K562 (cell line): ENCODE results near the gene SEMA3A. TPM values are rescaled to one million over a fixed set of nuclear protein-coding genes. Genes with fewer than 3 reads are reported as not detected.

Experiments used
- ATAC-seq: fragments of 200-7000 bp; cut with Tn5 transposase; 3 replicates; pipeline ENCODE4 v1.9.1; 2020; ENCODE audit warnings: moderate library complexity
- BruUV-seq: library from RNA; stranded (reverse); fragments of 400-500 nt; replicated peaks from 2 replicates; lab custom pipeline; 2021; lab: Mats Ljungman, UMichigan
- CTCF ChIA-PET: fragments of 300-600 bp; formaldehyde crosslinking; extraction: SDS; loops from one replicate; lab custom pipeline; 2021; ENCODE audit warnings: low intra/inter-chr PET ratio; lab: Yijun Ruan, JAX
- POLR2A ChIA-PET: fragments of 300-600, 350-650 bp; sonication (Branson Sonifier 250); formaldehyde crosslinking; extraction: SDS; loops from one replicate; lab custom pipeline; 2021; ENCODE audit warnings: antibody characterized with exemption, inconsistent platforms; lab: Yijun Ruan, JAX
- DNase-seq, 4 experiments: peaks; one replicate each; pipeline versions ENCODE4 v3.0.0 to v3.0.0-alpha.2; 2011 to 2018; ENCODE audit warnings: low spot score in 3 of 4, mixed read lengths in 3 of 4; ENCODE audit errors: extremely low read depth in 1 of 4
- FAIRE-seq: peaks from 2 replicates; lab custom pipeline; 2011; peaks lifted over from hg19 to GRCh38; lab: Jason Lieb, UNC
- H2AFZ ChIP-seq: 2 replicates; pipeline ENCODE4 v1.6.0; 2011; ENCODE audit warnings: low read depth, low read length, control low read depth, inconsistent platforms
- H3K27ac ChIP-seq: fragments of 200-600 bp; 3 replicates; pipeline ENCODE4 v1.8.0; 2011; ENCODE audit warnings: low read depth, mild to moderate bottlenecking, control low read depth, inconsistent platforms, low read length, moderate library complexity, mixed read lengths; ENCODE audit errors: extremely low read depth
- H3K27me3 ChIP-seq, 2 experiments: fragments of 300-600 bp in 1 of 2; 2 replicates in 1 of 2; 3 replicates in 1 of 2; pipeline versions ENCODE4 v1.6.0 to v1.8.0; 2011; ENCODE audit warnings: inconsistent platforms in 2 of 2, low read length in 2 of 2, mild to moderate bottlenecking in 1 of 2, mixed read lengths in 1 of 2, moderate library complexity in 1 of 2; ENCODE audit not compliant: control insufficient read depth in 2 of 2, insufficient read depth in 2 of 2
- H3K36me3 ChIP-seq: fragments of 300-600 bp; 3 replicates; pipeline ENCODE4 v1.8.0; 2011; ENCODE audit warnings: mild to moderate bottlenecking, low read length, inconsistent platforms; ENCODE audit not compliant: control insufficient read depth, insufficient read depth
- H3K4me1 ChIP-seq, 2 experiments: fragments of 200-600 bp in 1 of 2; replicated peaks in 1 of 2; 2 replicates in 1 of 2; 3 replicates in 1 of 2; pipeline versions ENCODE4 v1.5.1 to v1.8.0; 2011; ENCODE audit warnings: inconsistent platforms in 2 of 2, low read length in 2 of 2, mild to moderate bottlenecking in 1 of 2, mixed read lengths in 1 of 2, moderate library complexity in 1 of 2; ENCODE audit not compliant: control insufficient read depth in 2 of 2, insufficient read depth in 2 of 2
- H3K4me2 ChIP-seq: 2 replicates; pipeline ENCODE4 v1.6.1; 2011; ENCODE audit warnings: low read length, control low read depth, inconsistent platforms, mixed read lengths; ENCODE audit not compliant: insufficient read depth
- H3K4me3 ChIP-seq: fragments of 200-600 bp; sonication (generic), shearing (Covaris generic); 2 replicates; pipeline ENCODE4 v1.5.1; 2016; ENCODE audit warnings: control low read depth, inconsistent platforms
- H3K79me2 ChIP-seq: fragments of 200-600 bp; 3 replicates; pipeline ENCODE4 v1.8.0; 2011; ENCODE audit warnings: low read length, inconsistent platforms; ENCODE audit not compliant: control insufficient read depth, insufficient read depth
- H3K9ac ChIP-seq, 2 experiments: 2 replicates each; pipeline versions ENCODE4 v1.6.0 to v1.6.1; 2011; ENCODE audit warnings: low read depth in 2 of 2, low read length in 2 of 2, control low read depth in 1 of 2, inconsistent platforms in 1 of 2, mild to moderate bottlenecking in 1 of 2, mixed read lengths in 1 of 2; ENCODE audit not compliant: insufficient read depth in 1 of 2
- H3K9me1 ChIP-seq: one replicate; pipeline ENCODE4 v1.6.0; 2011; ENCODE audit warnings: inconsistent platforms, mild to moderate bottlenecking, low read length, moderate library complexity; ENCODE audit not compliant: control insufficient read depth, insufficient read depth
- H3K9me3 ChIP-seq: replicated peaks from 2 replicates; pipeline ENCODE4 v1.5.1; 2011; ENCODE audit warnings: low read depth, low read length, inconsistent platforms; ENCODE audit not compliant: control insufficient read depth, insufficient read depth
- H4K20me1 ChIP-seq: replicated peaks from 2 replicates; pipeline ENCODE4 v1.6.1; 2011; ENCODE audit warnings: low read length, inconsistent platforms, mixed read lengths; ENCODE audit not compliant: control insufficient read depth, insufficient read depth
- FUS ChIP-seq: fragments of 200-400 bp; formaldehyde crosslinking; optimal IDR thresholded peaks from 2 replicates; pipeline ENCODE3; 2017; ENCODE audit warnings: low read depth, low read length
- KLF16 ChIP-seq: IDR thresholded peaks from 2 replicates; pipeline ENCODE4 v1.6.1; 2016; ENCODE audit warnings: antibody characterized with exemption
- NFXL1 ChIP-seq: fragments of 450-650 bp; formaldehyde crosslinking; IDR thresholded peaks from 2 replicates; pipeline ENCODE4 v1.4.0; 2021; ENCODE audit warnings: mild to moderate bottlenecking
- POLR3G ChIP-seq: IDR thresholded peaks from 2 replicates; pipeline ENCODE4 v1.6.1; 2011; ENCODE audit not compliant: insufficient read length, insufficient replicate concordance; ENCODE audit errors: extremely low read depth
- SMAD4 ChIP-seq: fragments of 250-450 bp; sonication (Bioruptor Pico); conservative IDR thresholded peaks from 2 replicates; pipeline ENCODE4 v1.8.0; 2021; ENCODE audit warnings: inconsistent platforms, mild to moderate bottlenecking, moderate library complexity
- ZFP1 ChIP-seq: fragments of 450-650 bp; formaldehyde crosslinking; IDR thresholded peaks from 2 replicates; pipeline ENCODE4 v1.4.0; 2020; ENCODE audit warnings: mild to moderate bottlenecking, mixed read lengths
- ZNF134 ChIP-seq: fragments of 250-450 bp; sonication (Bioruptor Pico); conservative IDR thresholded peaks from 2 replicates; pipeline ENCODE4 v1.4.0; 2020
- WGBS: fragments of 100-300 bp; shearing (Covaris generic); methylation state at CpG from one replicate; pipeline ENCODE4 v1.1.6; 2016; ENCODE audit warnings: low coverage, mixed read lengths; ENCODE audit not compliant: insufficient coverage; ENCODE audit errors: missing lambda C conversion rate; 5-methylcytosine and 5-hydroxymethylcytosine counted together
- in situ Hi-C: fragments of 300-500 bp; cut with MboI; formaldehyde crosslinking; loops from 4 replicates; pipeline ENCODE4 v1.15.0; 2018; ENCODE audit warnings: inconsistent platforms, mixed read lengths
- intact Hi-C: fragments of 100-400 bp; cut with micrococcal nuclease; formaldehyde crosslinking; loops from 2 replicates; pipeline ENCODE4 v1.14.2; 2022
- polyA plus RNA-seq, 8 experiments: library from polyadenylated mRNA; depleted of rRNA in 4 of 8; stranded (reverse) in 5 of 8; unstranded in 3 of 8; fragments of >200 nt; fragmentation: Nextera tagmentation in 2 of 8; fragmentation: Illumina TruSeq in 1 of 8; extraction: Ambion mirVana in 2 of 8; extraction: Trizol in 1 of 8; gene quantifications; 2 replicates each; pipeline versions ENCODE4 v1.2.1 to v1.2.3, GENCODE V29; 2011 to 2014; ENCODE audit warnings: inconsistent platforms in 1 of 8, missing spikeins in 1 of 8
- total RNA-seq, 7 experiments: library from RNA; depleted of rRNA in 6 of 7; stranded (reverse); fragments of >200 nt in 6 of 7; fragmentation: Illumina TruSeq in 2 of 7; extraction: Trizol in 2 of 7; gene quantifications; 2 replicates each; pipeline versions ENCODE4 v1.2.1 to v1.2.3, GENCODE V29; 2011 to 2021; ENCODE audit warnings: low replicate concordance in 1 of 7
- TF ChIP-seq, protein P1 (sequence below): sonication (generic); formaldehyde crosslinking; IDR thresholded peaks from 2 replicates; pipeline ENCODE4 v1.8.0; 2022; ENCODE audit warnings: mild to moderate bottlenecking, missing genetic modification reagents, borderline replicate concordance
- TF ChIP-seq, protein P2 (sequence below), 2 experiments: fragments of 450-650 bp; conservative IDR thresholded peaks; 2 replicates each; pipeline ENCODE4 v1.6.1; 2017; ENCODE audit warnings: mild to moderate bottlenecking in 2 of 2, moderate library complexity in 2 of 2
- TF ChIP-seq, protein P3 (sequence below): fragments of 450-650 bp; IDR thresholded peaks from 2 replicates; pipeline ENCODE4 v1.6.1; 2017; ENCODE audit warnings: antibody characterized with exemption, mild to moderate bottlenecking
- TF ChIP-seq, protein P4 (sequence below): fragments of 450-650 bp; IDR thresholded peaks from 2 replicates; pipeline ENCODE4 v1.6.1; 2016; ENCODE audit warnings: missing biosample characterization, missing genetic modification characterization
- TF ChIP-seq, protein P5 (sequence below): fragments of 250-450 bp; sonication (Bioruptor Pico); IDR thresholded peaks from 2 replicates; pipeline ENCODE4 v1.8.0; 2022; ENCODE audit warnings: moderate library complexity, mild to moderate bottlenecking, inconsistent platforms

The SEMA3A gene
- total and polyA plus RNA-seq, 9 of the 15 experiments (the other 6 are each of a cell fraction or from before 2014, with no cell fraction given) = 0.36 to 3.0 (median 1.1) TPM

DNA sequence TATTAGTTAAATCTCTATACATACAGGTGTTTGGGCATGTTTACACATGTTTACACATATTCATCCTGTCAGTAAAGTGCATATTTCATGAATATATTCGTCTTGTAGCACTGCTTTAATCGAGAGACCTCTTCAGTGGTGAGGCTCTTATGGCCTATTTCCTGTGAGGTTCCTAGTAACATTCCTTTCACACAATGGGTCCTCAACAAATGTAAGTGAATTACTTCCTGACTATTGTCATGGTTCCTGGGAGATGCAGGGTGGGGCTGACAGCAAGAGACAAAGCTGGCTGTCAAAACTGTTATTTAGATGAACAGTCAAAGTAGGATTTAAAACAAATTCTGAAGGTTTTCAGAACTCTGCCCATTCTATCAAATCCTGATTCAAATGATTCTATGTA lies 12.4 kb upstream of the SEMA3A start:
- POLR2A ChIA-PET = no interaction called here
- in situ Hi-C loops = loop anchor here (25.0 kb wide), 1 partner anchor 805 kb away; no protein-coding TSS in a partner anchor
- TF ChIP-seq NFXL1 (CRISPR knock-in tag) = no peak
- TF ChIP-seq ZFP1 (CRISPR knock-in tag) = no peak
- TF ChIP-seq FUS = no peak
- TF ChIP-seq, protein P1, sequence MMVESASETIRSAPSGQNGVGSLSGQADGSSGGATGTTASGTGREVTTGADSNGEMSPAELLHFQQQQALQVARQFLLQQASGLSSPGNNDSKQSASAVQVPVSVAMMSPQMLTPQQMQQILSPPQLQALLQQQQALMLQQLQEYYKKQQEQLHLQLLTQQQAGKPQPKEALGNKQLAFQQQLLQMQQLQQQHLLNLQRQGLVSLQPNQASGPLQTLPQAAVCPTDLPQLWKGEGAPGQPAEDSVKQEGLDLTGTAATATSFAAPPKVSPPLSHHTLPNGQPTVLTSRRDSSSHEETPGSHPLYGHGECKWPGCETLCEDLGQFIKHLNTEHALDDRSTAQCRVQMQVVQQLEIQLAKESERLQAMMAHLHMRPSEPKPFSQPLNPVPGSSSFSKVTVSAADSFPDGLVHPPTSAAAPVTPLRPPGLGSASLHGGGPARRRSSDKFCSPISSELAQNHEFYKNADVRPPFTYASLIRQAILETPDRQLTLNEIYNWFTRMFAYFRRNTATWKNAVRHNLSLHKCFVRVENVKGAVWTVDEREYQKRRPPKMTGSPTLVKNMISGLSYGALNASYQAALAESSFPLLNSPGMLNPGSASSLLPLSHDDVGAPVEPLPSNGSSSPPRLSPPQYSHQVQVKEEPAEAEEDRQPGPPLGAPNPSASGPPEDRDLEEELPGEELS (CRISPR knock-in tag) = no peak
- TF ChIP-seq, protein P2, sequence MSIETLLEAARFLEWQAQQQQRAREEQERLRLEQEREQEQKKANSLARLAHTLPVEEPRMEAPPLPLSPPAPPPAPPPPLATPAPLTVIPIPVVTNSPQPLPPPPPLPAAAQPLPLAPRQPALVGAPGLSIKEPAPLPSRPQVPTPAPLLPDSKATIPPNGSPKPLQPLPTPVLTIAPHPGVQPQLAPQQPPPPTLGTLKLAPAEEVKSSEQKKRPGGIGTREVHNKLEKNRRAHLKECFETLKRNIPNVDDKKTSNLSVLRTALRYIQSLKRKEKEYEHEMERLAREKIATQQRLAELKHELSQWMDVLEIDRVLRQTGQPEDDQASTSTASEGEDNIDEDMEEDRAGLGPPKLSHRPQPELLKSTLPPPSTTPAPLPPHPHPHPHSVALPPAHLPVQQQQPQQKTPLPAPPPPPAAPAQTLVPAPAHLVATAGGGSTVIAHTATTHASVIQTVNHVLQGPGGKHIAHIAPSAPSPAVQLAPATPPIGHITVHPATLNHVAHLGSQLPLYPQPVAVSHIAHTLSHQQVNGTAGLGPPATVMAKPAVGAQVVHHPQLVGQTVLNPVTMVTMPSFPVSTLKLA (conservative IDR thresholded peaks at IDR 0.05) = no peak
- TF ChIP-seq, protein P3, sequence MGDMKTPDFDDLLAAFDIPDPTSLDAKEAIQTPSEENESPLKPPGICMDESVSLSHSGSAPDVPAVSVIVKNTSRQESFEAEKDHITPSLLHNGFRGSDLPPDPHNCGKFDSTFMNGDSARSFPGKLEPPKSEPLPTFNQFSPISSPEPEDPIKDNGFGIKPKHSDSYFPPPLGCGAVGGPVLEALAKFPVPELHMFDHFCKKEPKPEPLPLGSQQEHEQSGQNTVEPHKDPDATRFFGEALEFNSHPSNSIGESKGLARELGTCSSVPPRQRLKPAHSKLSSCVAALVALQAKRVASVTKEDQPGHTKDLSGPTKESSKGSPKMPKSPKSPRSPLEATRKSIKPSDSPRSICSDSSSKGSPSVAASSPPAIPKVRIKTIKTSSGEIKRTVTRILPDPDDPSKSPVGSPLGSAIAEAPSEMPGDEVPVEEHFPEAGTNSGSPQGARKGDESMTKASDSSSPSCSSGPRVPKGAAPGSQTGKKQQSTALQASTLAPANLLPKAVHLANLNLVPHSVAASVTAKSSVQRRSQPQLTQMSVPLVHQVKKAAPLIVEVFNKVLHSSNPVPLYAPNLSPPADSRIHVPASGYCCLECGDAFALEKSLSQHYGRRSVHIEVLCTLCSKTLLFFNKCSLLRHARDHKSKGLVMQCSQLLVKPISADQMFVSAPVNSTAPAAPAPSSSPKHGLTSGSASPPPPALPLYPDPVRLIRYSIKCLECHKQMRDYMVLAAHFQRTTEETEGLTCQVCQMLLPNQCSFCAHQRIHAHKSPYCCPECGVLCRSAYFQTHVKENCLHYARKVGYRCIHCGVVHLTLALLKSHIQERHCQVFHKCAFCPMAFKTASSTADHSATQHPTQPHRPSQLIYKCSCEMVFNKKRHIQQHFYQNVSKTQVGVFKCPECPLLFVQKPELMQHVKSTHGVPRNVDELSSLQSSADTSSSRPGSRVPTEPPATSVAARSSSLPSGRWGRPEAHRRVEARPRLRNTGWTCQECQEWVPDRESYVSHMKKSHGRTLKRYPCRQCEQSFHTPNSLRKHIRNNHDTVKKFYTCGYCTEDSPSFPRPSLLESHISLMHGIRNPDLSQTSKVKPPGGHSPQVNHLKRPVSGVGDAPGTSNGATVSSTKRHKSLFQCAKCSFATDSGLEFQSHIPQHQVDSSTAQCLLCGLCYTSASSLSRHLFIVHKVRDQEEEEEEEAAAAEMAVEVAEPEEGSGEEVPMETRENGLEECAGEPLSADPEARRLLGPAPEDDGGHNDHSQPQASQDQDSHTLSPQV = no peak
- no peak for TF ChIP-seq KLF16
- TF ChIP-seq POLR3G = no peak
- no peak for TF ChIP-seq SMAD4
- TF ChIP-seq, protein P4, sequence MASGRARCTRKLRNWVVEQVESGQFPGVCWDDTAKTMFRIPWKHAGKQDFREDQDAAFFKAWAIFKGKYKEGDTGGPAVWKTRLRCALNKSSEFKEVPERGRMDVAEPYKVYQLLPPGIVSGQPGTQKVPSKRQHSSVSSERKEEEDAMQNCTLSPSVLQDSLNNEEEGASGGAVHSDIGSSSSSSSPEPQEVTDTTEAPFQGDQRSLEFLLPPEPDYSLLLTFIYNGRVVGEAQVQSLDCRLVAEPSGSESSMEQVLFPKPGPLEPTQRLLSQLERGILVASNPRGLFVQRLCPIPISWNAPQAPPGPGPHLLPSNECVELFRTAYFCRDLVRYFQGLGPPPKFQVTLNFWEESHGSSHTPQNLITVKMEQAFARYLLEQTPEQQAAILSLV = no peak
- TF ChIP-seq ZNF134 (CRISPR knock-in tag) = no peak
- TF ChIP-seq, protein P5, sequence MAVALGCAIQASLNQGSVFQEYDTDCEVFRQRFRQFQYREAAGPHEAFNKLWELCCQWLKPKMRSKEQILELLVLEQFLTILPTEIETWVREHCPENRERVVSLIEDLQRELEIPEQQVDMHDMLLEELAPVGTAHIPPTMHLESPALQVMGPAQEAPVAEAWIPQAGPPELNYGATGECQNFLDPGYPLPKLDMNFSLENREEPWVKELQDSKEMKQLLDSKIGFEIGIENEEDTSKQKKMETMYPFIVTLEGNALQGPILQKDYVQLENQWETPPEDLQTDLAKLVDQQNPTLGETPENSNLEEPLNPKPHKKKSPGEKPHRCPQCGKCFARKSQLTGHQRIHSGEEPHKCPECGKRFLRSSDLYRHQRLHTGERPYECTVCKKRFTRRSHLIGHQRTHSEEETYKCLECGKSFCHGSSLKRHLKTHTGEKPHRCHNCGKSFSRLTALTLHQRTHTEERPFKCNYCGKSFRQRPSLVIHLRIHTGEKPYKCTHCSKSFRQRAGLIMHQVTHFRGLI = no peak

More for the DNA sequence above, 12.4 kb upstream of the SEMA3A start:
- H3K9ac ChIP-seq = no peak overlapping the region
- H3K79me2 ChIP-seq = no peaks in the 10 kb centered on the region
- no peak overlapping the region for H2AFZ ChIP-seq
- ATAC-seq (no peak), FAIRE-seq (no peak), DNase-seq (no peak)
- no peak overlapping the region for H3K4me2 ChIP-seq
- H3K4me1 ChIP-seq = no peaks in the 10 kb centered on the region
- BruUV-seq = no TSS peak
- intact Hi-C loops = no loop called here
- no peak overlapping the region for H3K27ac ChIP-seq
- no peaks in the 10 kb centered on the region for H3K9me3 ChIP-seq
- H3K9me1 ChIP-seq = no peaks in the 10 kb centered on the region
- H3K4me3 ChIP-seq = no peak overlapping the region
- CTCF ChIA-PET = no interaction called here
- H3K36me3 ChIP-seq = no peaks in the 10 kb centered on the region
- no peaks in the 10 kb centered on the region for H3K27me3 ChIP-seq
- H4K20me1 ChIP-seq = no peaks in the 10 kb centered on the region
- 0% methylated on average over 2 of the region's 2 CpGs for WGBS
